Loucy (cell line): ENCODE data around the gene NAT9.

ENCODE experiments used
- H2AFZ ChIP-seq: fragments of 200-600 bp; sonication (generic); 2 replicates; pipeline ENCODE4 v1.6.0; 2016; ENCODE audit warnings: antibody characterized with exemption, mild to moderate bottlenecking, low read length, moderate library complexity
- H3F3A ChIP-seq: fragments of 200-600 bp; 2 replicates; pipeline ENCODE4 v1.6.0; 2016; ENCODE audit warnings: antibody characterized with exemption, low read depth, mild to moderate bottlenecking
- H3K27me3 ChIP-seq: fragments of 200-600 bp; sonication (generic); 2 replicates; pipeline ENCODE4 v1.6.1; 2014; ENCODE audit warnings: low read length, mild to moderate bottlenecking; ENCODE audit not compliant: insufficient read depth, poor library complexity, severe bottlenecking
- H3K36me3 ChIP-seq: fragments of 200-600 bp; sonication (generic); 2 replicates; pipeline ENCODE4 v1.6.1; 2016; ENCODE audit warnings: low read length; ENCODE audit not compliant: insufficient read depth
- H3K4me1 ChIP-seq: fragments of 200-600 bp; sonication (generic); 2 replicates; pipeline ENCODE4 v1.5.1; 2014; ENCODE audit warnings: low read length, mild to moderate bottlenecking; ENCODE audit not compliant: insufficient read depth, poor library complexity, severe bottlenecking
- H3K4me2 ChIP-seq: fragments of 200-600 bp; sonication (generic); 2 replicates; pipeline ENCODE4 v1.6.0; 2014; ENCODE audit warnings: antibody characterized with exemption, low read length, low read depth, mild to moderate bottlenecking; ENCODE audit not compliant: poor library complexity, severe bottlenecking
- H3K4me3 ChIP-seq: fragments of 200-600 bp; sonication (generic); 2 replicates; pipeline ENCODE4 v1.5.1; 2014; ENCODE audit warnings: low read length, mild to moderate bottlenecking, mixed read lengths; ENCODE audit not compliant: poor library complexity, severe bottlenecking
- H3K79me2 ChIP-seq: fragments of 200-600 bp; sonication (generic); 2 replicates; pipeline ENCODE4 v1.6.1; 2014; ENCODE audit warnings: low read length; ENCODE audit not compliant: insufficient read depth
- H3K9ac ChIP-seq: fragments of 200-600 bp; sonication (generic); 2 replicates; pipeline ENCODE4 v1.6.0; 2014; ENCODE audit warnings: mild to moderate bottlenecking, low read depth, low read length, moderate library complexity; ENCODE audit not compliant: poor library complexity, severe bottlenecking
- H3K9me2 ChIP-seq: fragments of 200-600 bp; sonication (generic); replicated peaks from 2 replicates; pipeline ENCODE4 v1.6.1; 2016; ENCODE audit warnings: low read depth, low read length, mixed read lengths
- H3K9me3 ChIP-seq: fragments of 200-600 bp; sonication (generic); 2 replicates; pipeline ENCODE4 v1.6.1; 2014; ENCODE audit warnings: mild to moderate bottlenecking, antibody characterized with exemption, low read length, low read depth; ENCODE audit not compliant: insufficient read depth
- H4K20me1 ChIP-seq: fragments of 200-600 bp; sonication (generic); 2 replicates; pipeline ENCODE4 v1.6.0; 2014; ENCODE audit warnings: antibody characterized with exemption, low read length, mild to moderate bottlenecking; ENCODE audit not compliant: insufficient read depth, poor library complexity, severe bottlenecking
- CTCF ChIP-seq: fragments of 200-600 bp; sonication (generic); conservative IDR thresholded peaks from 2 replicates; pipeline ENCODE4 v1.5.1; 2014; ENCODE audit warnings: mild to moderate bottlenecking, antibody characterized with exemption, low read length
- EZH2phosphoT487 ChIP-seq: fragments of 200-600 bp; IDR thresholded peaks from 2 replicates; pipeline ENCODE4 v1.6.1; 2018; ENCODE audit warnings: antibody characterized with exemption, mild to moderate bottlenecking, moderate library complexity, borderline replicate concordance

NAT9 gene

GRCh38 chr17:74778960-74779359, 2.8 kb upstream of the NAT9 start:
- Histone ChIP-seq H3K9me2 (no peaks in the 10 kb centered on the region), H3K27me3 (no peaks in the 10 kb centered on the region), H3K4me2 (peak overlapping the region; percentile 54), H3K79me2 (peaks cover 48% of the 10 kb centered on the region), H3K36me3 (no peaks in the 10 kb centered on the region), H3K4me1 (peaks cover 46% of the 10 kb centered on the region), H4K20me1 (peaks cover 8% of the 10 kb centered on the region), H3K9ac (peak overlapping the region; percentile 57), H3K9me3 (no peaks in the 10 kb centered on the region), H3K4me3 (peak overlapping the region; percentile 37), H3F3A (no peaks in the 10 kb centered on the region), H2AFZ (no peak overlapping the region)
- TF ChIP-seq EZH2phosphoT487 (no peak), CTCF (no peak)

DNA sequence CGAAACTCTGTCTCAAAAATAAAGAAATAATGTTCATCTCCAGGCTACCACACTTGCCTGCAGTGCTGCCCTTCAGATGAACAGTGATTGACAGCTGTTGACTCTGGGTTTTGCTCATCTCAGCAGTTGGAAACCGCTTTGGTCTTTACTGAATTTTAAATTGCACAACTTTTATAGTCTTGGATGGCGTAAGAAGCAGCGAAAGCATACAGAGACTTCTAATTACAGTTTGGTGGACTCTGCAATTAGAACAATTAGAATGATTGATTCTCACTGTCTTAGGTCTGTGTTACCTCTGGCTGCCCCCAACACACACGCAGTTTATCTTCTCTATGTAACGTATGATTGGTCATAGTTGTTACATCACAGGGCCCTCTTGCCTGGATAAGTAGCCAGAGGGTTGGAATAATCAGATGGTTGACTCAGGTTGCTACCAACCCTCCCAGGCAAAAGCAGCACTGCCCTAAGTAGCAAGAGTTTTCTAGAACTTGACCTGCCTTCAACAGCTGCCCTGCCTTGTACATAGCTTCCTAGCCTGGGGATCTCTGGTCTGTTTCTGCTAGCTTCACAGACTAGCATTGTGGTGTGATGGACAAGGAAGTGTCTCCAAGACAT, 1.9 kb upstream of the NAT9 start:
- H3K36me3 ChIP-seq, result peaks cover 5% of the 10 kb centered on the region; the same call in 1 of the 2 replicates
- peak overlapping the region; percentile 77 for H3K9ac ChIP-seq
- no peaks in the 10 kb centered on the region for H3F3A ChIP-seq
- no peak overlapping the region for H2AFZ ChIP-seq
- no peaks in the 10 kb centered on the region for H3K9me3 ChIP-seq
- no peaks in the 10 kb centered on the region for H3K9me2 ChIP-seq
- no peaks in the 10 kb centered on the region for H3K27me3 ChIP-seq
- TF ChIP-seq CTCF, result no peak
- TF ChIP-seq EZH2phosphoT487, result no peak
- H3K79me2 ChIP-seq, result peaks cover 57% of the 10 kb centered on the region
- H3K4me2 ChIP-seq, result peak overlapping the region; percentile 89
- H3K4me1 ChIP-seq, result peaks cover 44% of the 10 kb centered on the region
- H3K4me3 ChIP-seq, result no peak overlapping the region
- H4K20me1 ChIP-seq, result peaks cover 9% of the 10 kb centered on the region

DNA sequence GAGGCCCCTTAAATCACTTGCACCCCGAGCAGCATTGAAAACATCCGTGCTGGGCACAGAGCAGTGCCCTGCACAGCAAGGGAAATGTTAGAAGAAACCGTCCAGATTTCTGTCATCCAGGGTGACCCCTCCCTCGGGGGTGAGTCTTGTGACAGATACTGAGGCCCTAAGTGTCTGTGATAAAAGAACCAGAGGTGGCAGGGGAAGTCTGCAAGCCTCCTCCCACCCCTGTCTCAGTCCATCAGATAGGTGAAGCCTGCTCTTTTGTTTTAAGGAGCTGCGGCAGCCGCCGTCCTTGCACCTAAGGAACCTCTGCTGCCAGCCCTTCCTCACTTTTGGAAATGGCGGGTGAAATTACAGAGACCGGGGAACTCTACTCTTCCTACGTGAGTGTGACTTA, 845 bp upstream of the NAT9 start:
- H3K9me2 ChIP-seq, result no peaks in the 10 kb centered on the region
- H3K9me3 ChIP-seq, result no peaks in the 10 kb centered on the region
- H3K9ac ChIP-seq, result peak overlapping the region; percentile 77
- peaks cover 44% of the 10 kb centered on the region for H3K4me1 ChIP-seq
- H2AFZ ChIP-seq, result no peak overlapping the region; the same call in 1 of the 2 replicates
- H3K27me3 ChIP-seq, result no peaks in the 10 kb centered on the region
- H3K4me2 ChIP-seq, result peak overlapping the region; percentile 89
- peak overlapping the region; percentile 90 for H3K4me3 ChIP-seq
- TF ChIP-seq EZH2phosphoT487 (no peak), CTCF (no peak)
- peaks cover 57% of the 10 kb centered on the region for H3K79me2 ChIP-seq
- peaks cover 14% of the 10 kb centered on the region; the same call in 1 of the 2 replicates for H3K36me3 ChIP-seq
- no peaks in the 10 kb centered on the region for H3F3A ChIP-seq
- peaks cover 11% of the 10 kb centered on the region for H4K20me1 ChIP-seq
